MM.1S (cell line): Measurements from ENCODE around the gene KHK.

Source experiments
- DNase-seq: peaks from one replicate; pipeline ENCODE4 v3.0.0-alpha.2; 2015
- H2AFZ ChIP-seq: fragments of 300-600 bp; sonication (generic); 2 replicates; pipeline ENCODE4 v1.6.0; 2016; ENCODE audit warnings: antibody characterized with exemption, low read length
- H3F3A ChIP-seq: fragments of 300-600 bp; sonication (generic); 2 replicates; pipeline ENCODE4 v1.6.1; 2016; ENCODE audit warnings: mild to moderate bottlenecking, antibody characterized with exemption, low read length, moderate library complexity, mixed read lengths; ENCODE audit not compliant: insufficient read depth
- H3K27ac ChIP-seq: fragments of 300-600 bp; sonication (generic); 2 replicates; pipeline ENCODE4 v1.5.1; 2016; ENCODE audit warnings: mild to moderate bottlenecking, low read length
- H3K27me3 ChIP-seq: fragments of 300-600 bp; sonication (generic); replicated peaks from 2 replicates; pipeline ENCODE4 v1.6.0; 2016; ENCODE audit warnings: low read length; ENCODE audit not compliant: insufficient read depth
- H3K36me3 ChIP-seq: fragments of 300-600 bp; sonication (generic); replicated peaks from 2 replicates; pipeline ENCODE4 v1.6.1; 2016; ENCODE audit warnings: mild to moderate bottlenecking, low read length, mixed read lengths; ENCODE audit not compliant: insufficient read depth
- H3K4me1 ChIP-seq: fragments of 300-600 bp; sonication (generic); 2 replicates; pipeline ENCODE4 v1.6.1; 2016; ENCODE audit warnings: low read length, mixed read lengths
- H3K4me2 ChIP-seq: fragments of 300-600 bp; sonication (generic); 2 replicates; pipeline ENCODE4 v1.6.0; 2016; ENCODE audit warnings: low read depth, low read length
- H3K4me3 ChIP-seq: fragments of 300-600 bp; sonication (generic); 2 replicates; pipeline ENCODE4 v1.5.1; 2016; ENCODE audit warnings: low read length, mixed read lengths
- H3K79me2 ChIP-seq: fragments of 300-600 bp; sonication (generic); 2 replicates; pipeline ENCODE4 v1.6.1; 2016; ENCODE audit warnings: mixed run types, low read length, mixed read lengths
- H3K9ac ChIP-seq: fragments of 300-600 bp; sonication (generic); 2 replicates; pipeline ENCODE4 v1.6.1; 2016; ENCODE audit warnings: low read length, mixed read lengths
- H3K9me2 ChIP-seq: fragments of 300-600 bp; sonication (generic); replicated peaks from 2 replicates; pipeline ENCODE4 v1.6.1; 2016; ENCODE audit warnings: mild to moderate bottlenecking, low read length, mixed read lengths; ENCODE audit not compliant: insufficient read depth
- H3K9me3 ChIP-seq: fragments of 300-600 bp; sonication (generic); replicated peaks from 2 replicates; pipeline ENCODE4 v1.6.1; 2016; ENCODE audit warnings: mild to moderate bottlenecking, low read length, mixed read lengths; ENCODE audit not compliant: insufficient read depth
- H4K20me1 ChIP-seq: fragments of 300-600 bp; sonication (generic); 2 replicates; pipeline ENCODE4 v1.6.1; 2016; ENCODE audit warnings: mild to moderate bottlenecking, low read length, moderate library complexity, mixed read lengths; ENCODE audit not compliant: insufficient read depth
- CTCF ChIP-seq: fragments of 300-600 bp; sonication (generic); IDR thresholded peaks from 2 replicates; pipeline ENCODE4 v1.5.1; 2016; ENCODE audit warnings: antibody characterized with exemption, low read length, mixed read lengths
- EZH2 ChIP-seq: fragments of 300-600 bp; sonication (generic); optimal IDR thresholded peaks from 2 replicates; pipeline ENCODE3; 2017; ENCODE audit warnings: low read depth, mild to moderate bottlenecking, antibody characterized with exemption, low read length, mixed read lengths
- EZH2phosphoT487 ChIP-seq: fragments of 300-600 bp; sonication (generic); IDR thresholded peaks from 2 replicates; pipeline ENCODE4 v1.6.1; 2018; ENCODE audit warnings: antibody characterized with exemption, low read length

Gene KHK

GRCh38 chr2:27053321-27053720 is 33.3 kb upstream of the KHK start:
- peaks cover 21% of the 10 kb centered on the region for H3F3A ChIP-seq
- no peaks in the 10 kb centered on the region for H3K79me2 ChIP-seq
- no peaks in the 10 kb centered on the region for H3K27me3 ChIP-seq
- H3K36me3 ChIP-seq = no peaks in the 10 kb centered on the region
- no peak overlapping the region for H3K4me2 ChIP-seq
- H3K4me3 ChIP-seq = no peak overlapping the region
- no peak overlapping the region for H2AFZ ChIP-seq
- H3K9me3 ChIP-seq = no peaks in the 10 kb centered on the region
- H3K4me1 ChIP-seq = peaks cover 12% of the 10 kb centered on the region; the same call in 1 of the 2 replicates
- H3K9ac ChIP-seq = no peak overlapping the region
- H3K27ac ChIP-seq = no peak overlapping the region
- no peaks in the 10 kb centered on the region for H4K20me1 ChIP-seq
- no peak for DNase-seq
- no peak for TF ChIP-seq CTCF
- TF ChIP-seq EZH2 = no peak
- TF ChIP-seq EZH2phosphoT487 = no peak
- no peaks in the 10 kb centered on the region for H3K9me2 ChIP-seq

- no peak for DNase-seq
Observed at GRCh38 chr2:27053776-27054175, 32.8 kb upstream of the KHK start.

GRCh38 chr2:27054721-27055120 is 31.9 kb upstream of the KHK start:
- Histone ChIP-seq H3K36me3 (no peaks in the 10 kb centered on the region), H3F3A (peaks cover 16% of the 10 kb centered on the region), H3K4me2 (no peak overlapping the region), H3K9me2 (no peaks in the 10 kb centered on the region), H2AFZ (no peak overlapping the region), H3K4me1 (0 out of 2 replicates have a peak, but pooled peaks cover 7% of the 10 kb centered on the region), H3K79me2 (no peaks in the 10 kb centered on the region), H4K20me1 (no peaks in the 10 kb centered on the region), H3K27ac (no peak overlapping the region), H3K4me3 (no peak overlapping the region), H3K9me3 (no peaks in the 10 kb centered on the region), H3K9ac (no peak overlapping the region), H3K27me3 (no peaks in the 10 kb centered on the region)
- TF ChIP-seq EZH2 = no peak
- TF ChIP-seq EZH2phosphoT487 = no peak
- TF ChIP-seq CTCF = no peak
- no peak for DNase-seq

More at GRCh38 chr2:27053776-27054175, 32.8 kb upstream of the KHK start:
- Histone ChIP-seq H3K36me3 (no peaks in the 10 kb centered on the region), H3K4me2 (no peak overlapping the region), H3K27me3 (no peaks in the 10 kb centered on the region), H3K27ac (no peak overlapping the region), H4K20me1 (no peaks in the 10 kb centered on the region), H2AFZ (no peak overlapping the region), H3K4me3 (no peak overlapping the region), H3K9me2 (no peaks in the 10 kb centered on the region), H3K79me2 (no peaks in the 10 kb centered on the region), H3K4me1 (peaks cover 12% of the 10 kb centered on the region; the same call in 1 of the 2 replicates), H3K9me3 (no peaks in the 10 kb centered on the region), H3F3A (peaks cover 21% of the 10 kb centered on the region), H3K9ac (no peak overlapping the region)
- TF ChIP-seq EZH2phosphoT487 (no peak), CTCF (no peak), EZH2 (no peak)
